Astrocyte (in vitro differentiated cells and primary cell): ENCODE measurements around the gene ARMC12.

ENCODE experiments used
- CTCF ChIP-seq: IDR thresholded peaks from 2 replicates; pipeline ENCODE4 v1.5.1; 2011; ENCODE audit warnings: low read depth, mild to moderate bottlenecking, inconsistent platforms, low read length, moderate library complexity; ENCODE audit not compliant: insufficient read depth
- EZH2 ChIP-seq: IDR thresholded peaks from 2 replicates; pipeline ENCODE4 v1.6.1; 2012; ENCODE audit warnings: mild to moderate bottlenecking, low read length, inconsistent platforms; ENCODE audit not compliant: insufficient read depth

GRCh38 chr6:35717449-35718374 lies 19.1 kb upstream of the ARMC12 start:
- TF ChIP-seq CTCF (no peak), EZH2 (no peak)
